Uterus (tissue), 2 donors: ENCODE data around the gene BTBD9.

Source experiments
- CTCF ChIP-seq, 4 experiments: fragments of 200-600 bp in 2 of 4; fragments of 450-650 bp in 2 of 4; sonication (generic) in 2 of 4; IDR thresholded peaks; one replicate each; pipeline ENCODE4 v1.5.1; 2016 to 2019; ENCODE audit warnings: antibody characterized with exemption in 4 of 4, mild to moderate bottlenecking in 2 of 4, moderate library complexity in 1 of 4
- POLR2A ChIP-seq, 2 donors: fragments of 450-650 bp; IDR thresholded peaks; one replicate each; pipeline ENCODE4 v1.6.1; 2016; ENCODE audit warnings: antibody characterized with exemption in 2 of 2, mild to moderate bottlenecking in 1 of 2, moderate library complexity in 1 of 2

DNA sequence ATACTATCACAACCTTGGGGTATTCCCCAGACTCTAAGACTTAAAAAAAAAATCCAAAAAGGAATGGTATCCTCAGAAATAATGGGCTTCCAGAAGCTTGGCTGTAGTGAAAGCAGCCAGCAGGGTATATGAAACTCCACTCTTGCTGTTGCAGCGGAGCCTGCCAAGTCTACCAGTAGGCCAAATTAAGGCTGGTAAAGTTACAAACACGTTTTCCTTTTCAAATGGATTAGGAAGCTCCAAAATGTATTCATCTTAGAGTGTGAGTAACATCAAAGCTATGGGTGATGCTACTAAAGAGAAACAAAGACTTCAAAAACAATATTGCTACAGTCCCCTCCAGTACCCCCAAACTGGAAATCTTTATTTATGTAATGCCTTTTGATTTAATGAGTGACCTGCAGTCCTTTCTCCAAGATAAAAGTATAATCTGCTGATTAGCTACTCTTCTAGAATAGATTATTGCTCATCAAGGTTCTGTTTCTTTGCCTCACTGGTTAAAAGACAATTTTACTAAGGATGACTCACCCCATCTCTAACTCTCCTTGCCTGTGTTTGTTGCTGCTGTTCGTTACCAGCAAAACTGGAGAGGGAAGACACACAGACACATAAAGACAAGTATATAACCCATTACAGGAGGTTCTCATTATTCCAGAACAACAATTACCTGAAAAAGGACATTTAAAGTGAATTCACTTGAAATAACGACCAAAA, 84.9 kb downstream of the BTBD9 start:
- no peak for TF ChIP-seq CTCF (IDR thresholded peaks at IDR 0.05)
- no peak for TF ChIP-seq POLR2A (IDR thresholded peaks at IDR 0.05)
